GM10847 (cell line): ENCODE results near the gene GUK1.

ENCODE experiments used
- POLR2A ChIP-seq: IDR thresholded peaks from 2 replicates; pipeline ENCODE4 v1.6.1; 2011; ENCODE audit not compliant: insufficient read length; ENCODE audit errors: extremely low read depth

GUK1 gene

GRCh38 chr1:228168563-228169270 is 28.6 kb downstream of the GUK1 start:
- no peak for TF ChIP-seq POLR2A

- no peak for TF ChIP-seq POLR2A
Measured at GRCh38 chr1:228169345-228169744, 29.3 kb downstream of the GUK1 start.

DNA sequence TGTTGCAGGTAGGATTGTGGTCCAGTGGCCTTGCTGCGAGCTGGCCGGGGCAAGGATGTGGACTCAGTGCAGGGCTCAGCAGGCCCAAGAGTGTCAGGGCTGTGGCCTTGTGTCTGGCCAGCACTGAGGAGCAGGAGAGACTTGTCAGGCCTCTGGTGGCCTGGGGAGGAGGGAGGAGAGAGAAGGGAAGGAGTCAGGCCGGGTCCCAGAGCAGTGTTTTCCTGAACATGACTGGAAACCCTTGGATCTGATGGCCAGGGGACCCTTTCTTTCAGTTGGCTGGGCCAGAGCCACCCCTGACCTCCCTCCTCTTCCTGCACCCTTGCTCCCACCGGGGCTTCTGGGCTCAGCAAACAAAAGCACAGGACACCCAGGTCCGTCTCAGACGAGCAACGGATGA is 30.6 kb downstream of the GUK1 start:
- TF ChIP-seq POLR2A: no peak

- TF ChIP-seq POLR2A: no peak
Measured at GRCh38 chr1:228171221-228171891, 31.3 kb downstream of the GUK1 start.

- no peak for TF ChIP-seq POLR2A
Measured at GRCh38 chr1:228172591-228173527, 32.8 kb downstream of the GUK1 start.

DNA sequence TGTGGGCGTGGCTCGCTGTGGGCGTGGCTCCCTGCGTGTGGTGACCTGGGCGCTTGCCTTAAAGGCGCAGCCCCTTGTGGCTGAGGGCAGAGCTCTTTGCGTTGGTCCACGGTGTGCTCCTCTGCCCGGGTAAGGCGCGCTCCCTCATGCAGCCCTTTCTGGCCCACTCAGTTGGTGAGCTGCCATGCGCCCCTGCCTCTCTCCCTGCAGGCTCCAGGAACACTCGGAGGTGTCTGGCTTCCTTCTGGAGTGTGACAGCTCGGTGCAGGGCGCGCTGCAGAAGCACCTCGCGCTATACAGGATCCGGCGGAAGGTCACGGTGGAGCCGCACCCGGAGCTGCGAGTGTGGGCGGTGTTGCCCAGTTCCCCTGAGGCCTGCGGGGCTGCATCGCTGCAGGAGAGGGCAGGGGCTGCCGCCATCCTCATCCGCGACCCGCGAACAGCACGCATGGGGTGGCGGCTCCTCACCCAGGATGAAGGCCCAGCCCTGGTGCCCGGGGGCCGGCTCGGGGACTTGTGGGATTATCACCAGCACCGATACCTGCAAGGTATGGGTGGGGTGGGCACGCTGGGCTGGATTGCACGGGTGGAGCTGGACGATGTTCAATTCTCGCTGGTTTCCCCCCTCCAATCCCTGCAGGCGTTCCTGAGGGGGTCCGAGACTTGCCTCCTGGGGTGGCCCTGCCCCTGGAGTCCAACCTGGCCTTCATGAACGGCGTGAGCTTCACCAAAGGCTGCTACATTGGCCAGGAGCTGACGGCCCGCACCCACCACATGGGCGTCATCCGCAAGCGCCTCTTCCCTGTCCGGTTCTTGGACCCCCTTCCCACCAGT is 34.6 kb downstream of the GUK1 start:
- TF ChIP-seq POLR2A: no peak

DNA sequence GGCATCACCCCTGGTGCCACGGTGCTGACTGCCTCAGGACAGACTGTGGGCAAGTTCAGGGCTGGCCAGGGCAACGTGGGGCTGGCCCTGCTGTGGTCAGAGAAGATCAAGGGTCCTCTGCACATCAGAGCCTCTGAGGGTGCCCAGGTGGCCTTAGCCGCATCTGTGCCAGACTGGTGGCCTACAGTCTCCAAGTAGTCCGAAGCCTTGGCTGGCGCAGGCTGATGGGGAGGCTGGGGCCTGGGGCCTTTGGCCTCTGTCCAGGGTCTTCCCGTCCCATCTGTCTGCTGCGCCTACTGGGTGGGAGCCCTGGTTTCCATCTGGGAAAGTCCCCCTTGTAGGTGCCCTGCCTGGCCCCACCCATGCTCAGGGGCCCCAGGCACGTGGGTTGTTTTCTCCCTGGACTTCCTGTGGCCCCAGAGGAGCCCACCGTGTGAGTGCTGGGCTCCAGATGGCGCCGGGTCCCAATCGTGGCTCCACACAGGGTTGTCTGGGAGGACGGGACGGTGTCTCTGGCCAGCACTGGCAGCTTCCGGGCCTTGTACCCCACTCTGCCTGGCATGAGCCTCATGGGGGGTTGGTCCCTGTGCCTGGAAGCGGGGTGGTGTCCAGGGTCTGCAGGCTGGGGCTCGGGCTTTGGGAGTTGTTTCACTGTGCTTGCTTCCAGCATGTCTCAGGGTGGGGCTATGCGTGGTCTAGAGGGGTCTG is 35.4 kb downstream of the GUK1 start:
- TF ChIP-seq POLR2A: no peak

DNA sequence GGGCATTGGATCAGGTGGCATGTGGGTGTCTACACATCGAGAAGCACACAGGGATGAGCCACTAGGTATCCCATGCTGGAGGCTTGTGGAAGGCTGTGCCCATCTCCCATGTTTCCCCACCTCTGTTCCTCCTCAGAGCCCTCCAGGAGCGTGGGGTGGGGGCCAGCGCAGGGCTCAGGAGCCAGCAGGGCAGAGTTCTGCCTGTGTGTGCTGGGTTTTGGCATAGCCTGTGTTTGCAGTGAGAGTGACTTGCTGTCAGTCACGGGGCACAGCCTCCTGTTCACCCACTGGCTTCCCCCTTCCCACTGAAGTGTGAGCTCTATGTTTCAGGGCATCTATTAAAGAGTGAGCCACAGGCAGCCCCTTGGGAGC is 35.9 kb downstream of the GUK1 start:
- no peak for TF ChIP-seq POLR2A

- no peak for TF ChIP-seq POLR2A
Measured at GRCh38 chr1:228176461-228177182, 36.5 kb downstream of the GUK1 start.

GRCh38 chr1:228177183-228177475 is 37.0 kb downstream of the GUK1 start:
- no peak for TF ChIP-seq POLR2A

GRCh38 chr1:228177721-228178710 is 37.9 kb downstream of the GUK1 start:
- no peak for TF ChIP-seq POLR2A

GRCh38 chr1:228178737-228179684 is 38.9 kb downstream of the GUK1 start:
- no peak for TF ChIP-seq POLR2A
